ENCODE measurements around the gene RNF5.

Gene RNF5

DNA sequence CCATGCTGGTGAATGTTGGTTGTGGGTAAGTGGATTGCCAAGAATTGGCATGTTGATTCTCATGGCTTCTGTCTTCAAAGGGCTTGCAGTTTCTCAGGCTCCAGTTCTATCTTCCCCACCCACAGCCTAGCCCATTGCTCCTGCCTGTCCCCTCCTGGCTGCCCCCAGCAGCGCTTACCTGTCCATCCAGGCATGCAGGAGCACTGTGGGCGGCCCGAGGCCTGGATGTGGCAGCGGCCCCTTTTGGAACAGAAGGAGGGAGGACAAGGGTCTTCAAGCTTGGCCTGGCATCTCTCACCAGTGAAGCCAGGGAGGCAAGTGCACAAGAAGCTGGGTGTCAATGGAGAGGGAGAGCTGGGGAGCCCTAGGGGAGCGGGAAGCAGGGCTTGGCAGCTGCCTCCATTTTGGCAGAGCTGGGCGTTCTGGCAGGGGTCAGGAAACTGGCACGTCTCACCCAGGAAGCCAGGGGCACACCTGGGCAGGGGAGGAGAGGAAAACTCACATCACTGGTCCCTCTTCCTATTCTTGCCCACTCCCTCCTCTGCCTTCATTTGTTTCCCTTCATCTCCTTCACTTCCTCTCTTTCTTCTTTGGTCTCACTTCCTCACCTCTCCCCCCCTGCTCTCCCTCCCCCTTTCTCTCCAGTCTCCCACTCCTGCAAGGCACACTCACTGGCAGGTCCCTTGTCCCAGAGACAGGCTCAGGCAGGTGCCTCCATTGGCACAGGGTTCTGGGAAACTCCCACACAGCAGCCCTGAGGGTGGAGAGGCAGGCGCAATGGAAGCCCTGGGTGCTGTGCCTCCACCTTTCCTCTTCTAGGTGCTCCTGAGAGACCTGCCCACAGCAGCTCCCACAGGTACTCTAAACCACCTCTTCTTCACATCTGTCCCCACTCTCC lies 44.4 kb downstream of the RNF5 start:
- DNase-seq (ENCODE audit: low read depth) = no peak
- no peak overlapping the region for H3K4me3 ChIP-seq (ENCODE audit: low read depth, low read length)
- TF ChIP-seq, protein P1, sequence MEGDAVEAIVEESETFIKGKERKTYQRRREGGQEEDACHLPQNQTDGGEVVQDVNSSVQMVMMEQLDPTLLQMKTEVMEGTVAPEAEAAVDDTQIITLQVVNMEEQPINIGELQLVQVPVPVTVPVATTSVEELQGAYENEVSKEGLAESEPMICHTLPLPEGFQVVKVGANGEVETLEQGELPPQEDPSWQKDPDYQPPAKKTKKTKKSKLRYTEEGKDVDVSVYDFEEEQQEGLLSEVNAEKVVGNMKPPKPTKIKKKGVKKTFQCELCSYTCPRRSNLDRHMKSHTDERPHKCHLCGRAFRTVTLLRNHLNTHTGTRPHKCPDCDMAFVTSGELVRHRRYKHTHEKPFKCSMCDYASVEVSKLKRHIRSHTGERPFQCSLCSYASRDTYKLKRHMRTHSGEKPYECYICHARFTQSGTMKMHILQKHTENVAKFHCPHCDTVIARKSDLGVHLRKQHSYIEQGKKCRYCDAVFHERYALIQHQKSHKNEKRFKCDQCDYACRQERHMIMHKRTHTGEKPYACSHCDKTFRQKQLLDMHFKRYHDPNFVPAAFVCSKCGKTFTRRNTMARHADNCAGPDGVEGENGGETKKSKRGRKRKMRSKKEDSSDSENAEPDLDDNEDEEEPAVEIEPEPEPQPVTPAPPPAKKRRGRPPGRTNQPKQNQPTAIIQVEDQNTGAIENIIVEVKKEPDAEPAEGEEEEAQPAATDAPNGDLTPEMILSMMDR (IDR thresholded peaks at IDR 0.05; ENCODE audit: insufficient read depth, low read depth, low read length, missing control alignments) = no peak

DNA sequence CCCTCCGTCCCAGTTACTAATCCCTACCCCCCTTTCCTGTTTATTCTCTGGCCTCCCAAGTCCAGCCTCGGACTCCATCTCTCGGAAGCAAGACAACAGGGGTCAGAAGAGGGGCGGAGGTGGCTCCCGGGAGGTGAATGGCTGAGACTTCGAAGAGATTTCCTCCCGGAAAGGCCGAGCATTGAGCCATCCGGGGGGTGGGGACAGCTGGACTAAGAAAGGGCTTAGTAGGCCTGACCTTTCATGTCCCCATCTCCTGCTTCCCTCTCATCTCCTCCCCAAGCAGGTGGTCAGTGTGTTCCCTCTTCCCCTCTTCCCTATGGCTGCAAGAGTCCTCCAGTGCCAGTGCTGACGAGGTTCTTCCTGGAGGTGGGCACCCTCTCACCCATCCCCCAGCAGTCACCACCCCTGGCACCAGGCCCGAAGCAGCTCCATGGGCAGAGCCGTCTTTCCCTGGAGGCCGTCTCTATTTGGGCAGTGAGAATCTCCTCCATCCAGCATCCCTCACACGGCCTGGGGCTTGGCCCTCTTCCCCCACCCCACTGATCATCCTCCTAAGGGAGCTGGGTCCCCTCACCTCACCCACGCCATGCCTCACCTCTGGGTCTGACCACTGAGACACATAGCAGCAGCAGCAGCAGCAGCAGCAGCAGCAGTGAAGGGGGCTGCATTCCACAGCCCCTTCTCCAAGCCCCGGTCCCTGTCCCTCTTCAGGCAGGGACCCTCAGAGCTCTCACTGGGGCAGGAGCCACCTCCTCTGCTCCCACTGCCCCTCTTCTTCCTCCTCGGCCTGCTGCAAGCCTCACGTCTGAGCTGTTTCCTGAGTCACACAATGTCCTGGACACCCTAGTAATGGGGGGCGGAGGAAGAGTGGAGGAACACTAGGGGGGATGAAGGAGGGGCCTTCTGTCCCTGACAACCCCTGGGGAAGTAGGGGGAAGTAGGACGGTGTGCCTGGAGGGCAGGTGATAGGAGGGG lies 45.3 kb downstream of the RNF5 start, which contains the start of gene NOTCH4:
Gene NOTCH4 (minus strand): TSS at position 810 of the 978 bp plus-strand sequence. CDS start 139 bp downstream, at position 671.
- H3K4me3 ChIP-seq (ENCODE audit: low read depth, low read length) = no peak within 1 kb of the TSS
- TF ChIP-seq, protein P1 (IDR thresholded peaks at IDR 0.05; ENCODE audit: insufficient read depth, low read depth, low read length, missing control alignments) = no peak
- DNase-seq (ENCODE audit: low read depth) = no peak

DNA sequence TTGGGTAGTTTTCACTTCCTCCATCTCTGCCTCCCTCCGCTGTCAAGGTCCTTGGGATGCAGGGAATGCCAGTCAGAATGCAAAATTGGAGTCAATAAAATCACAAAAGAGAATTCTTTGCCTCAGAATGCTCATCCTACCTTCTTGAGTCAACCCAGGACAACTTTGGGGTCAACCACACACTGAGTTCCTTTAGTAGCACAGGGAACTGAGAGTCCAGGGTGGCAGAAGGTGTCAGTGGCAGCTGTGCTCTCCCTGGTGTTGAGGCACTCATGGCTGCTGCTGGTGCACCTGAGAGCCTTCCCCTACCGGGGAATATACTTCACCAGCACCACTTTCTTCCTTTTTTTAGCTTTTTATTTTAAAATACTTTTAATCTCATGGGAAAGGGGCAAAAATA lies 46.5 kb downstream of the RNF5 start:
- TF ChIP-seq, protein P1 (IDR thresholded peaks at IDR 0.05; ENCODE audit: insufficient read depth, low read depth, low read length, missing control alignments) = no peak
- H3K4me3 ChIP-seq (ENCODE audit: low read depth, low read length) = no peak overlapping the region
- peak; percentile 56 for DNase-seq (ENCODE audit: low read depth)

DNA sequence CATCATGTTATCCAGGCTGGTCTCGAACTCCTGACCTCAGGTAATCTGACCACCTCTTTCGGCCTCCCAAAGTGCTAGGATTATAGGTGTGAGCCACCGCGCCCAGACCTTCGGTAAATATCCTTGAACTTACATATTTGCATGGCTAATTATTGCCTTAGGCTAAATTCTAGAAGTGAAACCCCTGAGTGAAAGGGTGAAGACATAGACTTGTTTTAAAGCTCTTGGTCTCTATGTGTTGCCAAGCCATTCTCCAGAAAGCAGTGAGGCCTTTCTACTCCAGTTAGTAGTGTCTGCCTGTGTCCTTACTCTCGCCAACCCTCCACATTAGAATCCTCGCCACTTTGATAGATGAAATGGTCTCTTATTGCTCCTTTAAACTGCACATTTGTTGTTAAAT lies 48.2 kb downstream of the RNF5 start:
- DNase-seq (ENCODE audit: low read depth) = no peak
- H3K4me3 ChIP-seq (ENCODE audit: low read depth, low read length) = no peak overlapping the region
- TF ChIP-seq, protein P1 (IDR thresholded peaks at IDR 0.05; ENCODE audit: insufficient read depth, low read depth, low read length, missing control alignments) = no peak
